A673 (cell line): ENCODE measurements around the gene NUBP1. TPM values are rescaled to one million over a fixed set of nuclear protein-coding genes. Genes with fewer than 3 reads are reported as not detected.
A peak's percentile ranks its signal among the peaks of the same experiment; 100 is the strongest.

Source experiments
- BruUV-seq: library from RNA; stranded (reverse); fragments of 400-500 nt; replicated peaks from 2 replicates; lab custom pipeline; 2021; lab: Mats Ljungman, UMichigan
- CTCF ChIA-PET: fragments of 300-600 bp; sonication (Branson Sonifier 250); formaldehyde crosslinking; loops from one replicate; lab custom pipeline; 2022; ENCODE audit warnings: antibody characterized with exemption; lab: Charles Lee
- POLR2A ChIA-PET: fragments of 300-600 bp; sonication (Branson Sonifier 250); formaldehyde crosslinking; loops from one replicate; lab custom pipeline; 2022; ENCODE audit warnings: antibody characterized with exemption; ENCODE audit not compliant: low non-redundant PET; lab: Charles Lee
- DNase-seq: peaks from one replicate; pipeline ENCODE4 v3.0.0-alpha.2; 2015; ENCODE audit warnings: low spot score
- H3K27ac ChIP-seq: fragments of 200-600 bp; sonication (generic); 2 replicates; pipeline ENCODE4 v1.5.1; 2016; ENCODE audit warnings: mixed run types, low read depth, mild to moderate bottlenecking, mixed read lengths, antibody characterized with exemption, low read length; ENCODE audit not compliant: poor library complexity, severe bottlenecking
- H3K27me3 ChIP-seq: fragments of 200-600 bp; sonication (generic); replicated peaks from 2 replicates; pipeline ENCODE4 v1.6.1; 2017; ENCODE audit warnings: mixed run types, low read depth, mild to moderate bottlenecking, mixed read lengths, antibody characterized with exemption, low read length; ENCODE audit not compliant: insufficient read depth, poor library complexity
- H3K36me3 ChIP-seq: fragments of 200-600 bp; sonication (generic); 2 replicates; pipeline ENCODE4 v1.6.1; 2016; ENCODE audit warnings: mixed run types, mild to moderate bottlenecking, mixed read lengths, antibody characterized with exemption, low read length; ENCODE audit not compliant: insufficient read depth, poor library complexity, severe bottlenecking
- H3K4me1 ChIP-seq: fragments of 200-600 bp; sonication (generic); 2 replicates; pipeline ENCODE4 v1.6.1; 2017; ENCODE audit warnings: mixed run types, mild to moderate bottlenecking, mixed read lengths, antibody characterized with exemption, low read length; ENCODE audit not compliant: insufficient read depth, poor library complexity, severe bottlenecking
- H3K4me3 ChIP-seq: fragments of 200-600 bp; sonication (generic); 2 replicates; pipeline ENCODE4 v1.5.1; 2016; ENCODE audit warnings: low read depth, mixed run types, mild to moderate bottlenecking, mixed read lengths, low read length; ENCODE audit not compliant: poor library complexity, severe bottlenecking
- H3K9me3 ChIP-seq: fragments of 200-600 bp; sonication (generic); 2 replicates; pipeline ENCODE4 v1.6.1; 2016; ENCODE audit warnings: mixed run types, low read depth, mild to moderate bottlenecking, mixed read lengths, antibody characterized with exemption, low read length; ENCODE audit not compliant: poor library complexity, severe bottlenecking
- CTCF ChIP-seq: fragments of 300-800, 200-600 bp; sonication (generic); conservative IDR thresholded peaks from 2 replicates; pipeline ENCODE4 v1.5.1; 2017; ENCODE audit warnings: low read depth, mild to moderate bottlenecking, antibody characterized with exemption, low read length, moderate library complexity, mixed read lengths
- EZH2 ChIP-seq: fragments of 200-600 bp; sonication (generic); IDR thresholded peaks from 2 replicates; pipeline ENCODE4 v1.6.1; 2017; ENCODE audit warnings: borderline replicate concordance, low read depth, mild to moderate bottlenecking, mixed read lengths, antibody characterized with exemption, low read length; ENCODE audit not compliant: poor library complexity, severe bottlenecking
- intact Hi-C: fragments of 100-400 bp; cut with micrococcal nuclease; formaldehyde crosslinking; loops from one replicate; pipeline ENCODE4 v1.10.0; 2022; ENCODE audit not compliant: unreplicated experiment
- total RNA-seq: library from RNA; stranded (reverse); gene quantifications from 2 replicates; pipeline ENCODE4 v1.2.3, GENCODE V29; 2021

NUBP1 gene
- total RNA-seq, 1 experiment from 2014 or later: 22.9 TPM

DNA sequence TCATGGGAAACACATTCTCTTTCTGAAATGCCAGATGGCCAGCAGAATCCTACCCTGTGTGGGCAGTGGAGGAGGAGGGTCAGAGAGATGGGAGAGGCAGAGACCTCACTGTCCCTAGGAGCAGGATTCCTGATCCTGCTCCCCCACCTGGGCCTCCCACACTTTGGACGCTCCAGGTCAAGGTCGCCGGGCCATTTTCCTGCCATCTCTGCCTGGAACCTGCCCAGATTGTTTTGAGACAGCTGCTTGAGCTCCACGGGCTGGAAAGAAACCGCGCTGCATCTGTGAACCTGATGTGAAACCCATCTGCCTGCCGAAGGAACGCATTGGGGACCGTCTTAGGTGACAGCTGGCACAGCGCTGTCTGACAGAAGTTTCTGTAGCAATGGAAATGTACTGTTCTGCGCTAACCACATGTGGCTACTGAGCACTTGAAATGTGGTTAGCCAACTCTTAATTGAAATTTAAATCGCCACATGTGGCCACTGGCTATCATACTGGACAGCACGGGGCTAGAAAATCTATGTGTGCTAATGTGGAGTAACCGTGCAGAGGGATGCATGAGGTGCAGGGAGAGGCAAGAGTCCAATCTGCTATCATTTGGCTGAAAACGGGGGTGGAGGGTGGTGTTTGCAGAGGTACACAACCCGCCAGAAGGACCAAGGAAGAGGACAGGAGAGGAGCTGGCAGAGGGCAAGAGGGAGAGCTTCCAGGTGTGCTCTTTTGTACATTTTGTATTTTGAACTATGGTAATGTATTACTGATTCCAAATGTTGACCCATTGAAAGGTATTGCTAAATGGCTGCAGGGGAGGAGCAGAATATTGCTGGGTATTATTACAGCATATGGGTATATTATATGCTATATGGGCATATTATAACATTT, 15.4 kb upstream of the NUBP1 start:
- ChIA-PET CTCF (no interaction called here), POLR2A (no interaction called here)
- TF ChIP-seq CTCF (no peak), EZH2 (no peak)
- Histone ChIP-seq H3K36me3 (no peaks in the 10 kb centered on the region), H3K27ac (no peak overlapping the region), H3K4me3 (no peak overlapping the region), H3K4me1 (no peaks in the 10 kb centered on the region), H3K27me3 (no peaks in the 10 kb centered on the region), H3K9me3 (no peaks in the 10 kb centered on the region)
- BruUV-seq: no TSS peak
- no peak for DNase-seq
- intact Hi-C loops: loop anchor here (5.0 kb wide), 1 partner anchor 411 kb away; no protein-coding TSS in a partner anchor

GRCh38 chr16:10729104-10730048, 14.3 kb upstream of the NUBP1 start:
- CTCF ChIA-PET: no interaction called here
- POLR2A ChIA-PET: no interaction called here
- Histone ChIP-seq H3K4me1 (no peaks in the 10 kb centered on the region), H3K27ac (no peak overlapping the region), H3K36me3 (no peaks in the 10 kb centered on the region), H3K27me3 (no peaks in the 10 kb centered on the region), H3K9me3 (no peaks in the 10 kb centered on the region), H3K4me3 (no peak overlapping the region)
- intact Hi-C loops: loop anchor here (5.0 to 10.0 kb wide), 2 partner anchors 145 to 412 kb away; partner anchors contain the start of gene EMP2
- peak; percentile 65 for DNase-seq
- no TSS peak for BruUV-seq
- no peak for TF ChIP-seq EZH2
- 0 out of 2 replicates have a peak, but pooled peaks have one; percentile 21 for TF ChIP-seq CTCF

GRCh38 chr16:10731790-10732189, 11.9 kb upstream of the NUBP1 start:
- ChIA-PET CTCF (no interaction called here), POLR2A (no interaction called here)
- intact Hi-C loops: loop anchor here (10.0 kb wide), 1 partner anchor 147 kb away; the partner anchor contains the start of gene EMP2
- H3K4me3 ChIP-seq: no peak overlapping the region
- DNase-seq: no peak
- no peaks in the 10 kb centered on the region for H3K27me3 ChIP-seq
- no peaks in the 10 kb centered on the region for H3K36me3 ChIP-seq
- H3K27ac ChIP-seq: no peak overlapping the region
- H3K4me1 ChIP-seq: no peaks in the 10 kb centered on the region
- no peak for TF ChIP-seq CTCF
- TF ChIP-seq EZH2: no peak
- H3K9me3 ChIP-seq: no peaks in the 10 kb centered on the region
- BruUV-seq: no TSS peak
